ENCODE measurements around the gene DQX1. TPM values are rescaled to one million over a fixed set of nuclear protein-coding genes. Genes with fewer than 3 reads are reported as not detected.

Gene DQX1
- total and polyA plus RNA-seq, 2 of the 4 experiments (the other 2 are of a cell fraction): 0.07 TPM; not detected in 1

DNA sequence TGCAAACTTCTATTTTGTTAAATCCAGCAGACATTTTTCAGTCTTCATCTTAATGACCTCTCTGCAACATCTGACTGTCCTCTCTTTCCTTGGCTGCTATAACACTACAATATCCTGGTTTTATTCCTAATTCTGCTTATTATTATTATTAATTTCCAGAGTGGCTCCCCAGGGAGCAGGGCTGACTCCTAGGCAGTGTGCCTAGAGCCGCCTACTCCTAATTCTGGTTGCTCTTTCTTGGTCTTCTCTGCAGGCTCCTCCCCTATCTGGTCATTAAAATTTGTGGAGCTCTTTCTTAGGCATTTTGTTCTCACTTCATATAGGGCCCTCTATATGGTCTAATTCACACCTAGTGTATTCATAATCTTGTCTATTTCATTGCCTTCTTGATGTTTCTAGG lies 16.9 kb upstream of the DQX1 start:
- H3K9me1 ChIP-seq (ENCODE audit: insufficient read depth, low read length): no peaks in the 10 kb centered on the region
- dilution Hi-C loops (cut with HindIII; ENCODE audit: low sequenced_read_pairs, unreplicated experiment): no loop called here
- peaks cover 6% of the 10 kb centered on the region; the same call in 1 of the 2 replicates for H3K36me3 ChIP-seq (ENCODE audit: control insufficient read depth, insufficient read depth, low read length)
- in situ Hi-C loops (cut with MboI; ENCODE audit: low sequenced_read_pairs): no loop called here
- H2BK20ac ChIP-seq (ENCODE audit: low read depth, low read length): no peak overlapping the region
- no peak overlapping the region for H3K18ac ChIP-seq (ENCODE audit: low read depth, low read length)
- ChIA-PET POLR2A (ENCODE audit: unreplicated experiment) (no interaction called here), CTCF (interaction anchor here (0.7 kb wide), 1 partner anchor 211 kb away, joined by 3 read pairs; no protein-coding TSS in a partner anchor)
- H4K8ac ChIP-seq (ENCODE audit: low read depth in 2 of 2, low read length in 2 of 2): no peak overlapping the region
- no peak overlapping the region for H2BK120ac ChIP-seq (ENCODE audit: low read depth, low read length)
- H2AK9ac ChIP-seq (replicated peaks; ENCODE audit: low read depth, low read length, poor library complexity): no peak overlapping the region
- ATAC-seq (ENCODE audit: low read depth): no peak
- H3K14ac ChIP-seq (replicated peaks; ENCODE audit: low read depth, low read length): no peak overlapping the region
- 0 out of 4 replicates have a peak, but pooled peaks cover 0 to 1% of the 10 kb centered on the region in 2 experiments for H3K79me1 ChIP-seq (ENCODE audit: low read depth in 1 of 2, low read length in 2 of 2)
- H4K5ac ChIP-seq (ENCODE audit: low read depth, low read length): no peak overlapping the region
- H3K4me1 ChIP-seq (ENCODE audit: control insufficient read depth, insufficient read depth, low read length): no peaks in the 10 kb centered on the region
- no peak overlapping the region for H4K91ac ChIP-seq (ENCODE audit: insufficient read depth, low read depth, low read length)
- no peak for DNase-seq
- TF ChIP-seq, protein P1, sequence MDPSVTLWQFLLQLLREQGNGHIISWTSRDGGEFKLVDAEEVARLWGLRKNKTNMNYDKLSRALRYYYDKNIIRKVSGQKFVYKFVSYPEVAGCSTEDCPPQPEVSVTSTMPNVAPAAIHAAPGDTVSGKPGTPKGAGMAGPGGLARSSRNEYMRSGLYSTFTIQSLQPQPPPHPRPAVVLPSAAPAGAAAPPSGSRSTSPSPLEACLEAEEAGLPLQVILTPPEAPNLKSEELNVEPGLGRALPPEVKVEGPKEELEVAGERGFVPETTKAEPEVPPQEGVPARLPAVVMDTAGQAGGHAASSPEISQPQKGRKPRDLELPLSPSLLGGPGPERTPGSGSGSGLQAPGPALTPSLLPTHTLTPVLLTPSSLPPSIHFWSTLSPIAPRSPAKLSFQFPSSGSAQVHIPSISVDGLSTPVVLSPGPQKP (IDR thresholded peaks at IDR 0.05; ENCODE audit: borderline replicate concordance, low read depth, low read length): no peak
- TF ChIP-seq NFE2L2 (IDR thresholded peaks at IDR 0.05; ENCODE audit: low read depth, low read length) (no peak), MXI1 (IDR thresholded peaks at IDR 0.05; ENCODE audit: borderline replicate concordance, low read depth, low read length) (no peak), CHD1 (IDR thresholded peaks at IDR 0.05; ENCODE audit: low read depth, low read length) (no peak), RFX5 (IDR thresholded peaks at IDR 0.05; ENCODE audit: low read depth, low read length) (no peak), MAZ (IDR thresholded peaks at IDR 0.05; ENCODE audit: borderline replicate concordance, low read depth, low read length) (no peak), BHLHE40 (IDR thresholded peaks at IDR 0.05; ENCODE audit: low read depth, low read length) (no peak), FOS (IDR thresholded peaks at IDR 0.05; ENCODE audit: low read depth, low read length) (no peak), CEBPB (IDR thresholded peaks at IDR 0.05; ENCODE audit: low read depth, low read length) (no peak), RCOR1 (IDR thresholded peaks at IDR 0.05; ENCODE audit: insufficient replicate concordance, low read length) (no peak), MAFK (IDR thresholded peaks at IDR 0.05; ENCODE audit: low read depth, low read length) (no peak), SMC3 (IDR thresholded peaks at IDR 0.05; ENCODE audit: low read depth, low read length) (no peak), RAD21 (IDR thresholded peaks at IDR 0.05; ENCODE audit: low read length) (no peak), POLR2A (IDR thresholded peaks at IDR 0.05; ENCODE audit: low read depth, low read length) (no peak)
- TF ChIP-seq, protein P2, sequence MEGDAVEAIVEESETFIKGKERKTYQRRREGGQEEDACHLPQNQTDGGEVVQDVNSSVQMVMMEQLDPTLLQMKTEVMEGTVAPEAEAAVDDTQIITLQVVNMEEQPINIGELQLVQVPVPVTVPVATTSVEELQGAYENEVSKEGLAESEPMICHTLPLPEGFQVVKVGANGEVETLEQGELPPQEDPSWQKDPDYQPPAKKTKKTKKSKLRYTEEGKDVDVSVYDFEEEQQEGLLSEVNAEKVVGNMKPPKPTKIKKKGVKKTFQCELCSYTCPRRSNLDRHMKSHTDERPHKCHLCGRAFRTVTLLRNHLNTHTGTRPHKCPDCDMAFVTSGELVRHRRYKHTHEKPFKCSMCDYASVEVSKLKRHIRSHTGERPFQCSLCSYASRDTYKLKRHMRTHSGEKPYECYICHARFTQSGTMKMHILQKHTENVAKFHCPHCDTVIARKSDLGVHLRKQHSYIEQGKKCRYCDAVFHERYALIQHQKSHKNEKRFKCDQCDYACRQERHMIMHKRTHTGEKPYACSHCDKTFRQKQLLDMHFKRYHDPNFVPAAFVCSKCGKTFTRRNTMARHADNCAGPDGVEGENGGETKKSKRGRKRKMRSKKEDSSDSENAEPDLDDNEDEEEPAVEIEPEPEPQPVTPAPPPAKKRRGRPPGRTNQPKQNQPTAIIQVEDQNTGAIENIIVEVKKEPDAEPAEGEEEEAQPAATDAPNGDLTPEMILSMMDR (conservative IDR thresholded peaks at IDR 0.05; ENCODE audit: low read depth, low read length): no peak
- TF ChIP-seq, protein P3, sequence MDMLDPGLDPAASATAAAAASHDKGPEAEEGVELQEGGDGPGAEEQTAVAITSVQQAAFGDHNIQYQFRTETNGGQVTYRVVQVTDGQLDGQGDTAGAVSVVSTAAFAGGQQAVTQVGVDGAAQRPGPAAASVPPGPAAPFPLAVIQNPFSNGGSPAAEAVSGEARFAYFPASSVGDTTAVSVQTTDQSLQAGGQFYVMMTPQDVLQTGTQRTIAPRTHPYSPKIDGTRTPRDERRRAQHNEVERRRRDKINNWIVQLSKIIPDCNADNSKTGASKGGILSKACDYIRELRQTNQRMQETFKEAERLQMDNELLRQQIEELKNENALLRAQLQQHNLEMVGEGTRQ (IDR thresholded peaks at IDR 0.05; ENCODE audit: low read depth, low read length): no peak
- intact Hi-C loops (cut with micrococcal nuclease): no loop called here
- H2AK5ac ChIP-seq (ENCODE audit: low read depth, low read length): no peak overlapping the region
- no peak overlapping the region for H3K9ac ChIP-seq (ENCODE audit: low read depth, low read length)
- no peak overlapping the region for H3K23ac ChIP-seq (ENCODE audit: low read depth, low read length)
- no peak overlapping the region for H3K4me3 ChIP-seq (ENCODE audit: insufficient read depth, low read depth, low read length)
- no peaks in the 10 kb centered on the region for H3K9me3 ChIP-seq (ENCODE audit: control insufficient read depth, insufficient read depth, low read length)
- H3K27me3 ChIP-seq (ENCODE audit: control insufficient read depth, insufficient read depth, low read length): no peaks in the 10 kb centered on the region
- no peak overlapping the region for H3K27ac ChIP-seq (ENCODE audit: insufficient read depth, low read length)
- H3K4me2 ChIP-seq (ENCODE audit: low read depth, low read length): no peak overlapping the region
- no peaks in the 10 kb centered on the region for H4K20me1 ChIP-seq (ENCODE audit: insufficient read depth, low read length)
- H2BK15ac ChIP-seq (ENCODE audit: low read depth, low read length): no peak overlapping the region
- no peak overlapping the region for H2BK5ac ChIP-seq (ENCODE audit: low read depth, low read length, poor library complexity, severe bottlenecking)
- no peak overlapping the region for H3K4ac ChIP-seq (ENCODE audit: low read depth, low read length)
- H2AFZ ChIP-seq (replicated peaks; ENCODE audit: low read length, poor library complexity): no peak overlapping the region
- BruUV-seq (replicated peaks): no TSS peak
- no peak overlapping the region for H3K56ac ChIP-seq (ENCODE audit: extremely low read depth, insufficient read depth, low read length)
- no CpG with 5 or more reads among the region's 1 CpG for WGBS, 2 experiments (ENCODE audit: extremely low coverage in 2 of 2, insufficient read length in 1 of 2)

Measured in IMR-90 (cell line).